Common myeloid progenitor, CD34-positive (primary cell): Measurements from ENCODE around the gene PDZD4.

Experiments used
- CTCF ChIA-PET: fragments of 350-600 bp; sonication (Branson Sonifier 250); formaldehyde crosslinking; loops from one replicate; lab custom pipeline; 2021; ENCODE audit warnings: antibody characterized with exemption; lab: Charles Lee
- POLR2A ChIA-PET: fragments of 350-600 bp; sonication (Branson Sonifier 250); formaldehyde crosslinking; loops from one replicate; lab custom pipeline; 2021; ENCODE audit warnings: antibody characterized with exemption; lab: Charles Lee
- DNase-seq, 3 donors: peaks; one replicate each; pipeline versions ENCODE4 v3.0.0 to v3.0.0-alpha.2; 2013
- H3K27ac ChIP-seq, 2 experiments: 1 replicate in 1 of 2; 2 replicates in 1 of 2; pipeline ENCODE4 v1.7.0; 2013; ENCODE audit warnings: inconsistent platforms in 2 of 2, low read length in 2 of 2, mild to moderate bottlenecking in 2 of 2, low read depth in 1 of 2, moderate library complexity in 1 of 2; ENCODE audit not compliant: severe bottlenecking in 2 of 2, insufficient read depth in 1 of 2, poor library complexity in 1 of 2
- H3K27me3 ChIP-seq, 5 experiments: replicated peaks in 2 of 5; 1 replicate in 3 of 5; 2 replicates in 2 of 5; pipeline versions ENCODE4 v1.6.1 to v1.7.0; 2013; ENCODE audit warnings: low read length in 4 of 5, mild to moderate bottlenecking in 2 of 5, moderate library complexity in 2 of 5, inconsistent platforms in 1 of 5; ENCODE audit not compliant: insufficient read depth in 5 of 5, control insufficient read depth in 4 of 5
- H3K36me3 ChIP-seq, 4 experiments: 1 replicate in 2 of 4; 2 replicates in 2 of 4; pipeline versions ENCODE4 v1.6.1 to v1.7.0; 2013; ENCODE audit warnings: low read length in 3 of 4, control low read depth in 1 of 4, mild to moderate bottlenecking in 1 of 4; ENCODE audit not compliant: control insufficient read depth in 4 of 4, insufficient read depth in 4 of 4
- H3K4me1 ChIP-seq, 4 experiments: 1 replicate in 3 of 4; 2 replicates in 1 of 4; pipeline versions ENCODE4 v1.6.1 to v1.7.1; 2013; ENCODE audit warnings: low read length in 3 of 4, mild to moderate bottlenecking in 3 of 4, control low read depth in 1 of 4, inconsistent platforms in 1 of 4, moderate library complexity in 1 of 4; ENCODE audit not compliant: control insufficient read depth in 4 of 4, insufficient read depth in 4 of 4; ENCODE audit errors: control extremely low read depth in 1 of 4
- H3K4me3 ChIP-seq, 7 experiments: 1 replicate in 4 of 7; 2 replicates in 3 of 7; pipeline versions ENCODE4 v1.5.1 to v1.7.0; 2013; ENCODE audit warnings: mild to moderate bottlenecking in 7 of 7, low read length in 6 of 7, moderate library complexity in 6 of 7, inconsistent platforms in 2 of 7, low read depth in 2 of 7, control low read depth in 1 of 7; ENCODE audit not compliant: insufficient read depth in 4 of 7, control insufficient read depth in 1 of 7; ENCODE audit errors: extremely low read depth in 1 of 7
- H3K9me3 ChIP-seq, 5 experiments: 1 replicate in 4 of 5; 2 replicates in 1 of 5; pipeline versions ENCODE4 v1.6.1 to v1.7.1; 2013; ENCODE audit warnings: low read length in 4 of 5, mild to moderate bottlenecking in 2 of 5, inconsistent platforms in 1 of 5, low read depth in 1 of 5, moderate library complexity in 1 of 5; ENCODE audit not compliant: control insufficient read depth in 4 of 5, insufficient read depth in 2 of 5; ENCODE audit errors: control extremely low read depth in 1 of 5
- WGBS: methylation state at CpG from one replicate; pipeline ENCODE4 v1.1.5; 2013; ENCODE audit not compliant: insufficient coverage; 5-methylcytosine and 5-hydroxymethylcytosine counted together

The PDZD4 gene

GRCh38 chrX:153794897-153795816 is 35.2 kb downstream of the PDZD4 start:
- CTCF ChIA-PET = interaction anchor here (1.3 kb wide), 1 partner anchor 8 kb away, joined by 3 read pairs; no protein-coding TSS in a partner anchor
- peaks cover 0 to 15% (median 0%) of the 10 kb centered on the region in 5 experiments for H3K27me3 ChIP-seq
- H3K36me3 ChIP-seq = peaks cover 0 to 30% (median 17%) of the 10 kb centered on the region in 4 experiments
- WGBS = 38% methylated on average over 40 of the region's 47 CpGs
- peaks cover 0 to 23% (median 0%) of the 10 kb centered on the region in 5 experiments for H3K9me3 ChIP-seq
- peak overlapping the region; percentile 39 to 86 (median 73) for H3K4me3 ChIP-seq
- POLR2A ChIA-PET = interaction anchor here (0.5 to 0.8 kb wide), 2 partner anchors 15 to 151 kb away, joined by 3 to 4 read pairs; no protein-coding TSS in a partner anchor
- H3K27ac ChIP-seq = peak overlapping the region; percentile 46 to 91
- peak in 2 of 3 donors; percentile 29 to 38 for DNase-seq
- peaks cover 3 to 27% (median 17%) of the 10 kb centered on the region in 4 experiments for H3K4me1 ChIP-seq

GRCh38 chrX:153794018-153794896 is 36.1 kb downstream of the PDZD4 start, which contains the start of the genes IDH3G and SSR4:
Gene IDH3G (minus strand): TSS chrX:153794375. CDS start chrX:153794326, 49 bp downstream.
Gene SSR4 (plus strand): TSS chrX:153794668. CDS start chrX:153794688, 20 bp downstream.
- Histone ChIP-seq H3K9me3 (peaks cover 0 to 23% (median 0%) of the 10 kb centered on the region in 5 experiments), H3K36me3 (peaks cover 5 to 37% (median 21%) of the 10 kb centered on the region in 4 experiments), H3K4me3 (peak within 1 kb of the TSS; percentile 72 to 86 (median 76)), H3K4me1 (peaks cover 3 to 27% (median 17%) of the 10 kb centered on the region in 4 experiments), H3K27me3 (peaks cover 0 to 15% (median 0%) of the 10 kb centered on the region in 5 experiments), H3K27ac (peak within 1 kb of the TSS; percentile 85 to 91)
- 24% methylated on average over 71 of the region's 92 CpGs for WGBS
- POLR2A ChIA-PET = interaction anchor here (0.5 to 0.8 kb wide), 2 partner anchors 14 to 151 kb away, joined by 3 to 4 read pairs; no protein-coding TSS in a partner anchor
- CTCF ChIA-PET = interaction anchor here (1.3 kb wide), 1 partner anchor 9 kb away, joined by 3 read pairs; no protein-coding TSS in a partner anchor
- DNase-seq = peak; percentile 92 to 96 (median 96)

GRCh38 chrX:153793291-153793690 is 37.1 kb downstream of the PDZD4 start:
- ChIA-PET CTCF (interaction anchor here (2.4 kb wide), 1 partner anchor 14 kb away, joined by 7 read pairs; no protein-coding TSS in a partner anchor), POLR2A (no interaction called here)
- Histone ChIP-seq H3K9me3 (peaks cover 0 to 23% (median 0%) of the 10 kb centered on the region in 5 experiments), H3K27ac (peak overlapping the region; percentile 85 to 91), H3K4me3 (peak overlapping the region; percentile 72 to 86 (median 76)), H3K4me1 (peaks cover 3 to 27% (median 17%) of the 10 kb centered on the region in 4 experiments), H3K36me3 (peaks cover 5 to 29% (median 17%) of the 10 kb centered on the region in 4 experiments), H3K27me3 (peaks cover 0 to 18% (median 0%) of the 10 kb centered on the region in 5 experiments)
- DNase-seq = no peak
- WGBS = 52% methylated on average over 7 of the region's 7 CpGs

GRCh38 chrX:153792368-153792767 is 38.0 kb downstream of the PDZD4 start:
- Histone ChIP-seq H3K9me3 (peaks cover 0 to 20% (median 0%) of the 10 kb centered on the region in 5 experiments), H3K4me3 (no peak overlapping the region), H3K4me1 (peaks cover 3 to 27% (median 17%) of the 10 kb centered on the region in 4 experiments), H3K36me3 (peaks cover 6 to 27% (median 17%) of the 10 kb centered on the region in 4 experiments), H3K27me3 (peaks cover 0 to 19% (median 0%) of the 10 kb centered on the region in 5 experiments), H3K27ac (no peak overlapping the region)
- no peak for DNase-seq
- POLR2A ChIA-PET = no interaction called here
- CTCF ChIA-PET = interaction anchor here (0.8 to 2.4 kb wide), 3 partner anchors 13 to 28 kb away, joined by 3 to 7 read pairs (median 3); partner anchors contain the start of gene PLXNB3
- 85% methylated on average over 6 of the region's 6 CpGs for WGBS

- CTCF ChIA-PET = interaction anchor here (0.8 to 2.4 kb wide), 4 partner anchors 12 to 29 kb away, joined by 3 to 7 read pairs (median 4); no protein-coding TSS in a partner anchor
- 92% methylated on average over 17 of the region's 17 CpGs for WGBS
- POLR2A ChIA-PET = no interaction called here
- Histone ChIP-seq H3K4me3 (no peak overlapping the region), H3K4me1 (peaks cover 3 to 27% (median 17%) of the 10 kb centered on the region in 4 experiments), H3K9me3 (peaks cover 0 to 14% (median 0%) of the 10 kb centered on the region in 5 experiments), H3K27ac (no peak overlapping the region), H3K27me3 (peaks cover 0 to 21% (median 0%) of the 10 kb centered on the region in 5 experiments), H3K36me3 (peaks cover 6 to 30% (median 20%) of the 10 kb centered on the region in 4 experiments)
- DNase-seq = no peak
Observed at GRCh38 chrX:153791104-153791852, 39.1 kb downstream of the PDZD4 start.
